ENCODE results near the gene BLOC1S3. TPM values are rescaled to one million over a fixed set of nuclear protein-coding genes. Genes with fewer than 3 reads are reported as not detected.

The BLOC1S3 gene
- total and polyA plus RNA-seq, 7 experiments from 2014 or later, result 6.9 to 24.9 (median 15.4) TPM

- DNase-seq (peak in 1 of 9 donors; percentile 6), ATAC-seq (no peak)
- peaks cover 18 to 50% (median 34%) of the 10 kb centered on the region in 7 donors for H3K4me1 Mint-ChIP-seq
- H3K36me3 ChIP-seq (ENCODE audit: control insufficient read depth in 2 of 3, insufficient read depth in 3 of 3, low read length in 3 of 3), result peaks cover 0 to 6% (median 0%) of the 10 kb centered on the region in 3 experiments
- no peak overlapping the region for H3K4me3 ChIP-seq (ENCODE audit: low read length)
- H3K27ac Mint-ChIP-seq, result peak overlapping the region in 3 of 9 donors; percentile 19 to 76 (median 38)
- no peak overlapping the region for H3K4me3 Mint-ChIP-seq
- H3K4me1 ChIP-seq (ENCODE audit: control insufficient read depth in 2 of 2, insufficient read depth in 2 of 2, low read length in 2 of 2), result peaks cover 29 to 37% of the 10 kb centered on the region in 2 donors
- CTCF ChIA-PET, result interaction anchor here (1.0 kb wide), 1 partner anchor 262 kb away, joined by 3 read pairs; no protein-coding TSS in a partner anchor
- no peaks in the 10 kb centered on the region for H3K27me3 ChIP-seq (ENCODE audit: control insufficient read depth in 2 of 2, insufficient read depth in 2 of 2, low read length in 2 of 2)
- H3K27me3 Mint-ChIP-seq, result no peaks in the 10 kb centered on the region
- no peaks in the 10 kb centered on the region for H3K9me3 ChIP-seq (ENCODE audit: control insufficient read depth in 2 of 3, low read length in 3 of 3)
- intact Hi-C loops (cut with micrococcal nuclease), result no loop called here
- no peak overlapping the region for H3K27ac ChIP-seq (ENCODE audit: low read depth, low read length)
- no peaks in the 10 kb centered on the region for H3K9me3 Mint-ChIP-seq
- POLR2A ChIA-PET, result interaction anchor here (3.6 kb wide), 1 partner anchor 12 kb away, joined by 16 read pairs; the partner anchor contains the start of genes BLOC1S3 and TRAPPC6A
- H3K36me3 Mint-ChIP-seq, result peaks cover 0 to 3% (median 0%) of the 10 kb centered on the region in 5 donors
These were observed 11.8 kb upstream of the BLOC1S3 start for GRCh38 chr19:45166723-45167252.

- Mint-ChIP-seq H3K36me3 (peaks cover 0 to 3% (median 0%) of the 10 kb centered on the region in 5 donors), H3K9me3 (no peaks in the 10 kb centered on the region), H3K27ac (peak overlapping the region in 2 of 9 donors; percentile 51 to 55), H3K4me1 (peaks cover 15 to 62% (median 44%) of the 10 kb centered on the region in 7 donors), H3K4me3 (no peak overlapping the region), H3K27me3 (no peaks in the 10 kb centered on the region)
- CTCF ChIA-PET, result interaction anchor here (1.5 kb wide), 1 partner anchor 9 kb away, joined by 3 read pairs; the partner anchor contains the start of genes BLOC1S3 and TRAPPC6A
- Histone ChIP-seq H3K4me1 (ENCODE audit: control insufficient read depth in 2 of 2, insufficient read depth in 2 of 2, low read length in 2 of 2) (peaks cover 38 to 52% of the 10 kb centered on the region in 2 donors), H3K27me3 (ENCODE audit: control insufficient read depth in 2 of 2, insufficient read depth in 2 of 2, low read length in 2 of 2) (no peaks in the 10 kb centered on the region), H3K36me3 (ENCODE audit: control insufficient read depth in 2 of 3, insufficient read depth in 3 of 3, low read length in 3 of 3) (peaks cover 0 to 6% (median 0%) of the 10 kb centered on the region in 3 experiments), H3K4me3 (ENCODE audit: low read length) (no peak overlapping the region), H3K27ac (ENCODE audit: low read depth, low read length) (no peak overlapping the region), H3K9me3 (ENCODE audit: control insufficient read depth in 2 of 3, low read length in 3 of 3) (no peaks in the 10 kb centered on the region)
- POLR2A ChIA-PET, result interaction anchor here (1.2 to 3.6 kb wide), 2 partner anchors 9 to 14 kb away, joined by 3 to 16 read pairs; partner anchors contain the start of genes BLOC1S3 and TRAPPC6A
- DNase-seq, result no peak
- ATAC-seq, result no peak
- intact Hi-C loops (cut with micrococcal nuclease), result no loop called here
These were observed 9.7 kb upstream of the BLOC1S3 start for GRCh38 chr19:45168767-45169351.

GRCh38 chr19:45169602-45170001 is 9.0 kb upstream of the BLOC1S3 start:
- POLR2A ChIA-PET, result interaction anchor here (1.2 to 3.6 kb wide), 2 partner anchors 9 to 13 kb away, joined by 3 to 16 read pairs; partner anchors contain the start of genes BLOC1S3 and TRAPPC6A
- DNase-seq (no peak), ATAC-seq (no peak)
- H3K36me3 Mint-ChIP-seq, result peaks cover 0 to 3% (median 0%) of the 10 kb centered on the region in 5 donors
- peak overlapping the region in 1 of 9 donors; percentile 65 for H3K27ac Mint-ChIP-seq
- Histone ChIP-seq H3K27me3 (ENCODE audit: control insufficient read depth in 2 of 2, insufficient read depth in 2 of 2, low read length in 2 of 2) (no peaks in the 10 kb centered on the region), H3K4me1 (ENCODE audit: control insufficient read depth in 2 of 2, insufficient read depth in 2 of 2, low read length in 2 of 2) (peaks cover 35 to 48% of the 10 kb centered on the region in 2 donors), H3K4me3 (ENCODE audit: low read length) (no peak overlapping the region), H3K27ac (ENCODE audit: low read depth, low read length) (no peak overlapping the region), H3K36me3 (ENCODE audit: control insufficient read depth in 2 of 3, insufficient read depth in 3 of 3, low read length in 3 of 3) (peaks cover 0 to 6% (median 0%) of the 10 kb centered on the region in 3 experiments), H3K9me3 (ENCODE audit: control insufficient read depth in 2 of 3, low read length in 3 of 3) (no peaks in the 10 kb centered on the region)
- intact Hi-C loops (cut with micrococcal nuclease), result loop anchor here in 1 of 2 donors (10.0 kb wide), 1 partner anchor 525 kb away; the partner anchor contains the start of genes QPCTL and SNRPD2
- H3K4me1 Mint-ChIP-seq, result peaks cover 12 to 62% (median 43%) of the 10 kb centered on the region in 7 donors
- CTCF ChIA-PET, result no interaction called here
- H3K27me3 Mint-ChIP-seq, result no peaks in the 10 kb centered on the region
- H3K4me3 Mint-ChIP-seq, result peak overlapping the region in 1 of 10 donors; percentile 81
- H3K9me3 Mint-ChIP-seq, result no peaks in the 10 kb centered on the region

- ATAC-seq (no peak), DNase-seq (no peak)
- Histone ChIP-seq H3K36me3 (ENCODE audit: control insufficient read depth in 2 of 3, insufficient read depth in 3 of 3, low read length in 3 of 3) (peaks cover 0 to 6% (median 0%) of the 10 kb centered on the region in 3 experiments), H3K4me3 (ENCODE audit: low read length) (peak overlapping the region; percentile 22), H3K27ac (ENCODE audit: low read depth, low read length) (peak overlapping the region; percentile 71), H3K4me1 (ENCODE audit: control insufficient read depth in 2 of 2, insufficient read depth in 2 of 2, low read length in 2 of 2) (peaks cover 29 to 43% of the 10 kb centered on the region in 2 donors), H3K9me3 (ENCODE audit: control insufficient read depth in 2 of 3, low read length in 3 of 3) (no peaks in the 10 kb centered on the region), H3K27me3 (ENCODE audit: control insufficient read depth in 2 of 2, insufficient read depth in 2 of 2, low read length in 2 of 2) (no peaks in the 10 kb centered on the region)
- ChIA-PET POLR2A (interaction anchor here (1.4 to 3.6 kb wide), 2 partner anchors 8 to 11 kb away, joined by 3 to 16 read pairs; partner anchors contain the start of genes BLOC1S3 and TRAPPC6A), CTCF (interaction anchor here (1.5 kb wide), 1 partner anchor 44 kb away, joined by 5 read pairs; no protein-coding TSS in a partner anchor)
- intact Hi-C loops (cut with micrococcal nuclease), result loop anchor here in 1 of 2 donors (10.0 kb wide), 1 partner anchor 524 kb away; the partner anchor contains the start of genes QPCTL and SNRPD2
- peak overlapping the region in 9 of 10 donors; percentile 72 to 94 (median 85) for H3K4me3 Mint-ChIP-seq
- peaks cover 0 to 3% (median 2%) of the 10 kb centered on the region in 5 donors for H3K36me3 Mint-ChIP-seq
- peaks cover 12 to 61% (median 42%) of the 10 kb centered on the region in 7 donors for H3K4me1 Mint-ChIP-seq
- H3K27ac Mint-ChIP-seq, result peak overlapping the region in 8 of 9 donors; percentile 88 to 99 (median 95)
- H3K9me3 Mint-ChIP-seq, result peaks cover 0 to 2% (median 0%) of the 10 kb centered on the region in 11 donors
- H3K27me3 Mint-ChIP-seq, result no peaks in the 10 kb centered on the region
These were observed 8.2 kb upstream of the BLOC1S3 start for GRCh38 chr19:45170146-45171106.

GRCh38 chr19:45171211-45171623 is 7.4 kb upstream of the BLOC1S3 start:
- Mint-ChIP-seq H3K4me3 (peak overlapping the region; percentile 69 to 94 (median 83)), H3K9me3 (peaks cover 0 to 2% (median 0%) of the 10 kb centered on the region in 11 donors), H3K4me1 (peaks cover 12 to 62% (median 44%) of the 10 kb centered on the region in 7 donors), H3K27me3 (no peaks in the 10 kb centered on the region), H3K27ac (peak overlapping the region; percentile 88 to 99 (median 95)), H3K36me3 (peaks cover 0 to 3% (median 2%) of the 10 kb centered on the region in 5 donors)
- Histone ChIP-seq H3K9me3 (ENCODE audit: control insufficient read depth in 2 of 3, low read length in 3 of 3) (no peaks in the 10 kb centered on the region), H3K4me3 (ENCODE audit: low read length) (peak overlapping the region; percentile 22), H3K27ac (ENCODE audit: low read depth, low read length) (peak overlapping the region; percentile 71), H3K36me3 (ENCODE audit: control insufficient read depth in 2 of 3, insufficient read depth in 3 of 3, low read length in 3 of 3) (peaks cover 0 to 6% (median 0%) of the 10 kb centered on the region in 3 experiments), H3K27me3 (ENCODE audit: control insufficient read depth in 2 of 2, insufficient read depth in 2 of 2, low read length in 2 of 2) (no peaks in the 10 kb centered on the region), H3K4me1 (ENCODE audit: control insufficient read depth in 2 of 2, insufficient read depth in 2 of 2, low read length in 2 of 2) (peaks cover 29 to 43% of the 10 kb centered on the region in 2 donors)
- POLR2A ChIA-PET, result interaction anchor here (0.8 to 1.5 kb wide), 5 partner anchors 10 to 91 kb away, joined by 3 read pairs; no protein-coding TSS in a partner anchor
- DNase-seq, result peak in 7 of 9 donors; percentile 37 to 63 (median 52)
- intact Hi-C loops (cut with micrococcal nuclease), result loop anchor here in 1 of 2 donors (10.0 kb wide), 1 partner anchor 524 kb away; the partner anchor contains the start of genes QPCTL and SNRPD2
- ATAC-seq, result peak; percentile 87
- CTCF ChIA-PET, result interaction anchor here (0.6 to 1.5 kb wide), 2 partner anchors 23 to 45 kb away, joined by 3 to 5 read pairs; no protein-coding TSS in a partner anchor
